HG03039 (cell line): ENCODE data around the gene C1orf122.

Experiments used
- ATAC-seq: cut with Tn5 transposase; IDR thresholded peaks from one replicate; pipeline ENCODE4 v1.9.1; 2021; ENCODE audit warnings: mild to moderate bottlenecking, moderate library complexity; ENCODE audit not compliant: unreplicated experiment

C1orf122 gene

DNA sequence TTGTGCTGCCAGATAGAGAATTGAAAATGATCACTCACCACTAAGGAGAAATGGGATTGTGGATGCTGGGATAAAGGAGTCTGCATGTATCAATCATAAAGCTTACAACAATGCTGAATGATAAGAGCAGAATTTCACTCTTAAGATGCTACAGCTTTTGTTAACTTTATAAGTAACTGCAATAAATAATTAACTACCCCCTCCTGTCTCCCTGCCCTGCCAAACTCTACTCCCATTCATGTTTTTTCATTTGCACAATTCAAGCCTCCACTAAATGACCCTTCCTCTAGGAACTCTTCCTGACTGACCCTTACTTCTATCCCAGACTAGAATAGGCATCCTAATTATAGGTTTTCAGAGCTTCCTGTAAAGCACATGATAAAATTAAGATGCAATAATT, 36.9 kb downstream of the C1orf122 start:
- no peak for ATAC-seq

DNA sequence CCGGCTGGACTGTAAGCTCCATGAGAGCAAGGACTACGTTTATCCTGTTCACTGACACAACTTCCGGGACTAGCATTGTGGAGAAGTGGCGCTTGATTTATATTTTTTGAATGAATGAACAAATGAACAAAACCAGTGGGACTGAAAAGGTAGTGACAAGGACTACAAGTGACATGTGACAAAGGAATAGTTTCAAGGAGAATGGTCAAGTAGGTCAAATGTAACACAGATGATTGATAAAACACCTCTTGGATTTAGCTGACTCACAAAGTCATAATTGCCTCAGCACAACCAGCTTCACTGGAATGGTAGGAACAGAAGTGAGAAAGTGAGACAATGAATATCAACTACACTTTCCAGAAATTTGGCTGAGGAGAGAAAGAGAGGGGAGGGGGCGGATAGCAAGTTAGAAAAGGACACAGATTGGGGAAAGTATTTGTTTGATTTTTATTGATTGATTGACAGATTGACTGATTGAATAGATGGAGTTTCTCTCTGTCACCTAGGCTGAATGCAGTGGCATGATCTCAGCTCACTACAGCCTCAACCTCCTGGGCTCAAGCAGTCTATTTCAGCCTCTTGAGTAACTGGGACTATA, 37.6 kb downstream of the C1orf122 start:
- no peak for ATAC-seq

DNA sequence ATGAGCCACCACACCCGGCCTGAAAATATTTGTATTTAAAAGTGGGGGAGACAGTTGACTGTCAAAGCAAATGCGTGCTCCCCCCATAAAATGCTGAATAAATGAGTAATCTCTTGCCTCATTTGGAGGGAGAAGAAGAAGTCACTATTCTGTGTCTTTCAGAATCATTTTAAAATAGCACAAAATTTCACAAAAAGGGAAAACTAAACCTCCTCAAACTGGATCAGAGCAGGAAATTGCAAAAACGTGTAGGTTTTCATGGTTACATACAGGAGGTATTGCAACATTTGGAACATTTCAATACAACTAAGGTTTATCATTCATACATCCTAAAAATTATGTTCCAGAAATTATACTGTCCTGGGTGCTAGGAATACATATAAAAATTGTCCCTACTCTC, 38.2 kb downstream of the C1orf122 start:
- ATAC-seq: no peak

DNA sequence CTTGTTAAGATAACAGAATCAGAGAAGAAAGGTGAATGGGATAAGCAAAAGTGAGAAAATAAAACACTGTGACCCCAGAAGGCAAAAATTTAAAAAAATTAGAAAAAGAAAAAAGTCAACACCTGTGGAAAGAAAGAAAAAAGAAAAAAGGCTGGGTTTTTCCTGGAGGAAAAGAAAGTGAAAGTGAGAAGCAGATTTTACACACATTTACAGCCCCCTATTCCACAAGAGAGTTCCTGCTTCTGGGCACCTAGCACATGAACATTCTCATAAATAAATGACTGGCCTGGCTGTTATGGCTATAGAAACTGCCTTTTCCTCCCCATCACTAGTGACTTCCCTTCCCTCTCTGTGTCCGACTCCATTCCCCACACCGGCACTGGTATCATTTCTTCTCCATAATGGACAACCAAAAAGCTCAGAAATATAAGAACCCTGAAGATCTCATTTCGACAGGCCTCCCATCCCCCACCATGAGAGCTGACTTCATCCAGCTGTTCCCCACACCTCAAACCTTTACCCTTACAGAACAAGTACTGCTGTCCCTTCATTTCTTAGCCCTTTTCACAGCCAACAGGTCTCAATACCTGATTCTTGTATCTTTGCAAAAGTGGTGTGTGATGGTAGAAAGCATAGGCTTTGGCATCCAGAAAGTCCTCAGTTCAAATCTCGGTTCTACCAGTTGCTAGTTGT, 39.2 kb downstream of the C1orf122 start:
- no peak for ATAC-seq

DNA sequence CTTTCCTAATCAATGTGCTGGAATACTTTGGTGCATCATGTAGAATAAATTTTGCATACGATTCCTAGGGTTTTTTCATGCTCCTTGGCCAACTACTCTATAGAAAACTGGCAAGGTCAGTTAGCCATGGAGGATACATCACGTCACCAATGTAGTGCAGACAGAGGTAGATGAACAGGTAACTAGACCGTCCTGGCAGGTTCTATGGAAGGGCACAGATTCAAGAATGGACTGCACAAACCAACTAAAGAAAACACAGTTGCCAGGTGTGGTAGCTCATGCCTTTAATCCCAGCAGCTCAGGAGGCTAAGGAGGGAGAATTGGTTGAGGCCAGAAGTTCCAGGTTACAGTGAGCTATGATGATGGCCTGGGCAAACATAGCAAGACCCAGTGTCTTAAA, 41.9 kb downstream of the C1orf122 start:
- ATAC-seq: no peak

DNA sequence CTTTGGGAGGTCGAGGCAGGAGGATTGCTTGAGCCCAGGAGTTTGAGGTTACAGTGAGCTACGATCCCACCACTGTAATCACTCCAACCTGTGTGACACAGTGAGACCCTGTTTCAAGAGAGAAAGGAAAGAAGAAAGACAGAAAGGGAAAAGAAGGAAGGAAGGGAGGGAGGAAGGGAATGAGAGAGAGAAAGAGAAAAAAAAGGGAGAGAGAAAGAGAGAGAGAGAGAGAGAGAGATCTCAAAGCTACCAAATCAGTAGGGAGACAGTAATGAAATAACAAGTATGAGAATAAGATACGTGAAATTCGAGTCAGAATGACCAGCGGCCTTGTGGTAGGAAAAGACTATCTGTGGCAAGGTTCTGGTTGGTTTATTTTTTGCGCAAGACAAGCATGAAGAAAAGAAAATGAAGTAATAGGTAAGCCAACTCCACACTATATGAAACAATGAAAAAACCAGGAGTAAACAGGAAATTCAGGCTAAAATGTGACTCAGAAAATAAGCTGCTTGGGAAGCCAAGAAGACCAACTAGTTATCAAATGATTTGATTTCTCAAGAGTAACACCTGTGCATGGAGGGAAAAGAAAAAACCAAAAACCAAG, 42.9 kb downstream of the C1orf122 start:
- ATAC-seq: no peak

DNA sequence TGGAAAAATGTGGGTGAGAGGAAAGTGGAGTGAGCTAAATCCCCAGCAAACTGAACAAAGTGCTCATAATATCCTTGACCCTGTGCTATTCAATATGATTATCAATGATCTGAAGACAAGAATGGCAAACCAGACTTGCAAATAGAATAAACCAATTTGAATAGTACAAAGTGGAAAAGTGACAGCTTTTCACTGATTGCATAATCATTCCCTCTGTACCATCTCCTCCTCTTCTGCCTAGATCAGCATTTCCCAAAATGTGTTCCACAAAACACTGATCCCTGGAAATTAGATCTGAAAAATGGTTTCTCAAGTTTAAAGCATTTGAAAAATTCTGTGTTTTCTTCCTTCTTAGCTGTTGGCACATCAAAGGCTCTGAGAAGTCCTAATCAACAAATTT, 43.7 kb downstream of the C1orf122 start:
- no peak for ATAC-seq

DNA sequence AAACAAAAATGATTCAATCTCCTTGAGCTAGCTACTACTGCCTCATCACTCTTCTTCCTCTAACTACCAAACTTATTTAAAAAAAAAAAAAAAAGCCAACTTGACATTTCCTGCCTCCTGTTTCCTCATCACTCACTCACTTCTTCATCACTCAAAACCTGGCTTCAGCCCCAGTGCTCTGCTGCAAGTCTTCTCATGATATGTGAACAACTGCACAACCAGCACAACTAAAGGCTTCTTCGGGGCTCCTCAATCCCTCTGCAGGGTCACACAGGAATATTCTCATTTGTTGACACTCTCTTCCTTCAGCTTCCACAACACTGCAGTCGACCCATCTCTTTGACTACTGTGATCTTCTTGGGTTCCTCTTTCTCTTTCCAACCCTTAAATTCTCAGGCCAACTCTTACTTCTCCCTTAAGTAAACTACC, 44.2 kb downstream of the C1orf122 start:
- no peak for ATAC-seq

DNA sequence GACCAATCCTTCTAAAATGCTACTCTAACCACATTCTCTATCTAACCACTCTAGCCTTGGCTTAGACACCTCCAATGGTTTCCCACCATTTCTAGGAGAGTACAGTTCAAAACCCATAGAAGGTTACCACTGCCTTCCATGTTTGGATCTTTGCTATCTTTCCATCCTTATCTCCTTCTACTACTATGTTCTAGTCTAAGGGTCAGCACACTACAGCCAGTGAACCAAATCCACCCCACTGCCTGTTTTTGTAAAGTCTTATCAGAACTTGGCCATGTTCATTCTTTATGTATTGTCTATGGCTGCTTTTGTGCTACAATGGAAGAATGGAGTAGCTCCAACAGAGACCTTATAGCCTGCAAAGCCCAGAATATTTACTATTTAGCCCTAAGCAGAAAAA, 45.6 kb downstream of the C1orf122 start:
- no peak for ATAC-seq

DNA sequence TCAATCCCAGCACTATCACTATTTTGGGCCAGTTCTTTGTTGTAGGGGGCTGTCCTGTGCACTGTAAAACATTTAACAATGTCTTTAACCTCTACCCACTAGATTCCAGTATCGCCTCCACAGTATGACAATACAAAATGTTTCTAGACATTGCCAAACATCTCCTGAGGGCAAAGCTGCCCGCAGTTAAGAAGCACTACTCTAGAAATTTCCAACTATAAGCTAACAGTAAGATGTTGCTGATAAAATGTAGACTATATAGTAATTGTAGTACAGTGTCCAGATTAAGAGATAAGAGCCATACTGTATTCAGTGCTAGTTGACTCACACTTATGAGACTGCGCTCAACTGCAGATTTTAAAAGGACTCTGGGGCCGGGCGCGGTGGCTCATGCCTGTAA, 46.8 kb downstream of the C1orf122 start:
- no peak for ATAC-seq
